ENCODE measurements around the gene GAS7.

Gene GAS7

GRCh38 chr17:9899280-9900043, 298.9 kb downstream of the GAS7 start:
- no peak for DNase-seq (ENCODE audit: low read depth in 2 of 3, low spot score in 2 of 3)

DNA sequence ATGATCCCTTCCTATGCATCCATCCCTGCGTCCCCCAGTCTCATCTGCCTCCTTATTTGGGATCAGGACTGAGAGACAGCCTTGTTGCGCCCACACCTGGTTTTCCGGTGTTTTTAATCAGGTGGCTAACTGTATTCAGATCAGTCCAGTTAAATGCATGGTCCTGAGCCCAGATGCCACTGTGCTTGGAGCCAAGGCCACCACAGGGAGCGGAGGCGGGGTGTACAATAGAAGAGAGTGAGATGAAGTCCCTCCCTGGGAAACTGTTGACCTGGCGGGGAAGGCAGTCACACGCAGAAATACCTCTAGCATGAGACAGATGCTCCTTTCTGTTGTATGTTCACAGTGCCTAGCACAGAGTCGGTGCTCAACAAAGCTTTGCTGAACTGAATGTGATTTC, 299.6 kb downstream of the GAS7 start:
- no peak for DNase-seq (ENCODE audit: low read depth in 2 of 3, low spot score in 2 of 3)

DNA sequence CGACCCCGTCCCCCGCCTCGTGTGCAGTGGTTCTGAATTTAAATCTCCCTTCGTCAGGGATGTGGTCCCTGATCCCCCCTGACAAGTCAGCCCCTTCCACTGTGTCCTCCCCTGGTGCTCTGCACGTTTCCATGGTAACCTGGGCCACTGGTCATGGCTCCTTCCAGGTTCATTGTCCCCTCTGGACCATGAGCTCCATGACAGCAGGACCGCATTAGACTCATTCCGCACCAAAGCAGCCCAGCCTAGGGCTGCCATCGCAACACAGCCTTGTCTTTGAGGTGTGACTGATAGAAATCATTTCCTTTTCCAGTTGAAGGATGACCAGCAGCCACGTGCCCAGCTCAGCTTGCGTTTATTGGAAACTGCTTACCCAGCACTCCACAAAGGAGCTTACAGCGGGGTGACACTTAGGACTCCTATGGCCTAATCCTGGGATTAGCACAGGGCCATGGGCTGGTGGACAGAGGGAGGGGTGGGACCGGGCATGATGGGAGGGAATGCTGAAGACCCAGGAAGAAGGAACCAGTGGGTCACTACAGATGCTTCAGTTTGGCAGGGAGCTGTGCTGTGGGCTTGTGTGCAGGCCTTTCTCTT, 300.9 kb downstream of the GAS7 start:
- no peak for DNase-seq (ENCODE audit: low read depth in 2 of 3, low spot score in 2 of 3)

- no peak for DNase-seq (ENCODE audit: low read depth in 2 of 3, low spot score in 2 of 3)
Observed at GRCh38 chr17:9895923-9896322, 302.5 kb downstream of the GAS7 start.

DNA sequence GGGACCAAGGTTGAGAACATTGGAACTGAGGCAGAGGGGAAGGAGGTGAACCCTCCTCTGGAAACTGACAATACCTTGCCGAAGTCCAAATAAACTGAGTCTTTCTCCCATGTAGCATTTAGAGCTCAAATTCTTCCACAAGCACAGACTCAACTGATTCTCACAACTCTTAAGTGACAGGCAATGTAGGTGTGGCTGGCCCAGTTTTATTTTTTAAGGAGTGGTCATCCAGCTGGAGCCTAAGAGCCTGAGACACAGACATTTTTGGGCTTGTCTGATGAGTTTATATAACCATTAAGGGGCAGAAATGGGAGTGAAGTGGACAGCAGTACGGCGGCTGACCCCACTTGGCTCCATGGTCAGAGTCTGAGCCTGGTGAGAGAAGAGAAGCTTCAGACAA, 304.2 kb downstream of the GAS7 start:
- DNase-seq (ENCODE audit: low read depth in 2 of 3, low spot score in 2 of 3) = no peak

DNA sequence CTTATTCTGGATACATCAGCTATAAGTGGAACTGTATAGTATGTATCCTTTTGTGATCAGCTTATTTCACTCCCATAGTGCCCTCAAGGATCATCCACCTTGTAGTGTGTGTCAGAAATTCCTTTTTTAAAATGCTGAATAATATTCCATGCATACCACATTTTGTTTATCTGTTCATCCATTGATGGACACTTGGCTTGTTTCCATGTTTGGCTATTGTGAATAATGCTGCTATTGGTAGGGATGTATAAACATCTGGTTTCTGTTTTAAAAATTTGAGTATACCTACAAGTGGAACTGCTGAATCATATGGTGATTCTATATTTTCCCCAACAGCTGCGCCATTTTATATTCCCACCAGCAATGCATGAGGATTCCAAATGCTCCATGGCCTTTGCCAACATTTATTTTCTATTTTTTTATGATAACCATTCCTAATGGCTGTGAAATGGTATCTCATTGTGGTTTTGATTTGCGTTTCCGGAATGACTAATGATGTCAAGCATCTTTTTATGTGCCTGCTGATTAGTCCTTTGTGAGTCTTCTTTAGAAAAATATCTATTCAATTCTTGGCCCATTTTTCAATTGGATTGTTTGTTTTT, 304.9 kb downstream of the GAS7 start:
- no peak for DNase-seq (ENCODE audit: low read depth in 2 of 3, low spot score in 2 of 3)

GRCh38 chr17:9890124-9890523, 308.3 kb downstream of the GAS7 start:
- peak in 1 of 3 experiments; percentile 3 for DNase-seq (ENCODE audit: low read depth in 2 of 3, low spot score in 2 of 3)

DNA sequence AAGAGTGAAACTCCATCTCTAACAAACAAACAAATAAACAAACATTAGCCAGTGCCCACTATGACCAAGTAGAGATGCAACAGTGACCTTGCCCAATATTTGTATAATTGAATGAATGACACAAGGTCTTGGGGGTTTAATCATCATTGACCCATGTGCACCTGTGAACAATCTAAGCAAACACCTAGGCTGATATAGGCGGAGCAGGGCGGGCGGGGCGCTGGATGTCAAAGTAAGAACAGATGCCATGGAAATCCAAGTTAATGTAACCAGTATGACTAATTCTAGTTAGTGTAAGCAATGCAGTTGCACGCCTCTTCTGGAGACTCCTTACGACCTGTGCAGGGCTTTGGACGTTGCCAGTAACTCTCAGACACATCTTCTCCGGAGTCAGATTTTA, 310.9 kb downstream of the GAS7 start:
- DNase-seq (ENCODE audit: low read depth in 2 of 3, low spot score in 2 of 3) = no peak

DNA sequence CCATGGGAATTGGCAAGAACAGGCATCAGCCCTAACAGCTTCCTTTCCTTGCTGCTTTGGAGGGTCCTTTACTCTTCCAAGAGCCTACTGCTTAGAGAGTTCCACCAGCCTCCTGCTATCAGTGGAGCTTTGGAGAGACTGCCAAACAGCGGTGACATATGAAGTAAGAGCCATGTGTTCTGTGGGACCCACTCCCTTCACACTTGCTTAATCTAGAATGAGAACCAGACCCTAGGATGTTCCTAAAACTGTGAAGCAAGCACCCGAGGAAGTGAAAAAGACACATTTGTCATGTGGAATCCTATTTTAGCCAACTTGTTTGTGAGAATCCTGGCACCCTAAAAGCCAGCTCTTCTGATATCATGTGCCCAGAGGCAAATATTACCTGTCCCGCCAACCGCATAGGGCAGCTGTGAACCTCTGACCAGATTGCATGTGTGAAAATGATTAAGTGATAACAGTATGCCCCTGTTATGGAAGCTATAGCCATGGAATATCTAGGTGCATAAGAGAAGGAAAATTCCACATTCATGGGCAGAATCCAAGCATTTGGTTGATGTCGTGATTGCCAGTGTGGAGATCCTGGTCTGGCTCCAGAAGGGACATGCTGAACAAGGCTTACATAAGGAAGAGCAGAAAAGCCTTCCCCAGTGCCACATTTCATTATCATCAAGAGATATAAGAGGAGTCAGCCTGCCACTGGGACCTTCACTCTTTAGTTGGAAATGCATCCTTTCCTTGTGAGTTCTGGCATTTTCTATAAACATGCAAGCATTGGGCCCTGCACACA, 312.1 kb downstream of the GAS7 start:
- DNase-seq (ENCODE audit: low read depth in 2 of 3, low spot score in 2 of 3) = no peak

- DNase-seq (ENCODE audit: low read depth in 2 of 3, low spot score in 2 of 3) = no peak
Observed at GRCh38 chr17:9883451-9883850, 315.0 kb downstream of the GAS7 start.

DNA sequence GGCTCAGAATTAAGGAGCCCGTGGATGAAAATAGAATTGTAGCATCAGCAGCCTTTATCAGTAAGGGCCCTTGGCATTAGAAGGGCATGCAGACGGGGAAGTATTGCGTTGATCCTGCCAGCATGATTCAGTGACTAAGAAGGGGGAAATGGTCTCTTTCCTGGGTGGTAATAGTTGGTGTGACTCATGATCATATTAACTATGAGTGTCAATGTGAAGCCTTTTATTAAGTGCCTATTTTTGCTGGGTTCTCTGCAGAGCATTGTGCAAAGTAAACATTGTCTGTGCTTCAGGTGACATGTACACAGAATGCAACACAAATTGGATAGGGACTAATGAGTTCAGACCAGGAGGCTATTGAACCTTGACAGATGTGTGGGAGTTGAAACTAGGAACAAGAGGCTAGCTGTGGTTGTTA, 317.8 kb downstream of the GAS7 start:
- no peak for DNase-seq (ENCODE audit: low read depth in 2 of 3, low spot score in 2 of 3)

DNA sequence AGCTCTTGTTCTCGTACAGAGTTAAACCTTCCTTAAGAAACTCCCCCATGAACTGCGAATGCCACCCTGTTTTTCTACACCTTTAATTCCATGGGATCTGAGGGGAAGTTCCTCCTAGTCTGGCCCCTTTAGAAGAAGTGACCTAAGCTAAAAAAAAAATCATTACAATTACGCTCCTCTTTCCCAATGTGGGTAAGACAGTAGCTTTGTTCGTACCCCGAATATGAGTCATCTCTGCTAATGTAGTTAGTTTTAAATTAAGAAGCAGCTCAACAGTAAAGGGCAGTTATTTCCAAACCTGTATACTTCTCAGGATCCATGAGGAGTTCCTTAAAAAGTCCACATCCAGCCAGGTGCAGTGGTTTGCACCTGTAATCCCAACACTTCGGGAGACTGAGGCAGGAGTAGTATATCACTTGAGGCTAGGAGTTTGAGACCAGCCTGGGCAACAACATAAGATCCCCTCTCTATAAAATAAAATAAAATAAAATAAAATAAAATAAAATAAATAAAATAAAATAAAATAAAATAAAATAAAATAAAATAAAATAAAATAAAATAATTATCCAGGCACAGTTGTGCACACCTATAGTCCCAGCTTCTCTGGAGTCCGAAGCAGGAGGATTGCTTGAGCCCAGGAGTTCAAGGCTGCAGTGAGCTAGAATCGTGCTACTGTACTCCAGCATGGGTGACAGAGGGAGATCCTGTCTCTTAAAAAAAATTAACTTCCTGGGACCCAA, 319.4 kb downstream of the GAS7 start:
- DNase-seq (ENCODE audit: low read depth in 2 of 3, low spot score in 2 of 3) = no peak

- no peak for DNase-seq (ENCODE audit: low read depth in 2 of 3, low spot score in 2 of 3)
Observed at GRCh38 chr17:9878356-9878755, 320.1 kb downstream of the GAS7 start.

- DNase-seq (ENCODE audit: low read depth in 2 of 3, low spot score in 2 of 3) = no peak
Observed at GRCh38 chr17:9875441-9875840, 323.0 kb downstream of the GAS7 start.

GRCh38 chr17:9874722-9875121, 323.7 kb downstream of the GAS7 start:
- no peak for DNase-seq (ENCODE audit: low read depth in 2 of 3, low spot score in 2 of 3)

- no peak for DNase-seq (ENCODE audit: low read depth in 2 of 3, low spot score in 2 of 3)
Observed at GRCh38 chr17:9872852-9873251, 325.6 kb downstream of the GAS7 start.

GRCh38 chr17:9868552-9868951, 329.9 kb downstream of the GAS7 start:
- no peak for DNase-seq (ENCODE audit: low read depth in 2 of 3, low spot score in 2 of 3)

DNA sequence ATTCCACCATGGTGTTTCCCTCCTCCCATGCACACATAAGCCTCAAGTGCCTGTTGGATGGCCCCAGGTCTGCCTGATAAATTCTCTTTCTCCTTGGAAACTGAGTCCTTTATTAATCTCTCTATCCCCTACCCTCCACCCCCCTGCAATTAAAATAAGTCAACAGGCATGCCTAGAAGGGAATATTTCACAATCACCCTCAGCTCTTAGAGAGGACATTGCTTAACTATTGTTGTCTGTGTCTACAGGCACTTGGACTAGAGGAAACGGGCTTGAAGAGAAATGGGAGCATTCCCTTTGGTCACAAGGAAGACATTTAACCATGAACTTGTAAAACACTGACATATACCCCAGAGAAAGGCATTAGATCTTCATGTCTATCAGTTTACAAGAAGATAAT, 332.8 kb downstream of the GAS7 start:
- no peak for DNase-seq (ENCODE audit: low read depth in 2 of 3, low spot score in 2 of 3)

- no peak for DNase-seq (ENCODE audit: low read depth in 2 of 3, low spot score in 2 of 3)
Observed at GRCh38 chr17:9862949-9863348, 335.5 kb downstream of the GAS7 start.

DNA sequence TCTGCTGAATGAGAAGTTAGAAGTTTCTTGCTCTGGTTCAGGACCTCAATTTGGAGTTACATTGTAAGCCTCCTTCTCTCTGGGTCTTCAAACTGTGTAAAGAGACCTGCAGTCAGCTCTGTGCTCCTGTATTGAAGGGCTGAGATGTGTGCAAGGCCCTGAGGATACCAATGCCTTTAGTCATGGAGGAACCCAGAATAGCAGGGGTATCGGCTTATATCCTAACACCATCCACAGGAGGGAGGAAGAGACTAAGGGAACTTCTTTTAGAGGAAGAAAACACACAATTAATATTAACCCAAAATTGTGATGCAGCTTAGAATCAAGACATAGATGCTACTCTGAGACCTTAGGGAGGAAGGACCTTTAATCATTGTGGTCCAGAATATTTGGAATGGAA, 336.2 kb downstream of the GAS7 start:
- DNase-seq (ENCODE audit: low read depth in 2 of 3, low spot score in 2 of 3) = no peak

DNA sequence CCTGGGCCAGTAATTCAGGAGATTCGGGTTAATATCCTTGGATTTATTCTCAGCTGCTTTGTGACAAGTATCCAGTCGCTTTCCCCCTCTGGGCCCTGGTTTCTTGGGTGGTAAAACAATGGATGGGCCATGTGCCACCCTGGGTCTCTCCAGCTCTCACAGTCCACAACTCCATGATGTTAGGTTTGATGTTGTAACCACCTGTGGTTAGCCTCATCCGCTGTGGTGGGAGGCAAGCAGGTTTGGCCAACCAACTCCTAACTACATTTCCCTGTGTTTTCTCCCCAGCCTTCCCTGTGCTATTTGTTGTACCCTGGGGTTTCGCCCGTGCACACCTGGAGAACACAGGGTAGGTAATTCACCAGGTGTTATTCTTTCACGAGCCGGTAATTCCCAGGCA, 337.6 kb downstream of the GAS7 start:
- no peak for DNase-seq (ENCODE audit: low read depth in 2 of 3, low spot score in 2 of 3)
